Neural cell (in vitro differentiated cells): ENCODE data around the gene JMJD6. TPM values are rescaled to one million over a fixed set of nuclear protein-coding genes. Genes with fewer than 3 reads are reported as not detected.

Source experiments
- H2AFZ ChIP-seq: fragments of 200-600, 300-800 bp; sonication (generic), shearing (Covaris generic); 2 replicates; pipeline ENCODE4 v1.6.0; 2014; ENCODE audit warnings: low read depth, mild to moderate bottlenecking, antibody characterized with exemption, low read length, moderate library complexity
- H3F3A ChIP-seq: fragments of 200-600 bp; shearing (Covaris generic); 2 replicates; pipeline ENCODE4 v1.6.1; 2016; ENCODE audit warnings: mild to moderate bottlenecking, moderate library complexity, mixed read lengths, antibody characterized with exemption, low read length; ENCODE audit not compliant: insufficient read depth, poor library complexity, severe bottlenecking
- H3K27ac ChIP-seq: fragments of 200-600, 300-800 bp; sonication (generic), shearing (Covaris generic); 2 replicates; pipeline ENCODE4 v1.5.1; 2014; ENCODE audit warnings: mild to moderate bottlenecking, low read length, moderate library complexity
- H3K27me3 ChIP-seq: fragments of 300-800, 200-600 bp; sonication (generic), shearing (Covaris generic); 2 replicates; pipeline ENCODE4 v1.6.0; 2014; ENCODE audit warnings: mild to moderate bottlenecking, low read depth, low read length, moderate library complexity; ENCODE audit not compliant: insufficient read depth
- H3K36me3 ChIP-seq: fragments of 300-800, 200-600 bp; sonication (generic), shearing (Covaris generic); 2 replicates; pipeline ENCODE4 v1.5.1; 2014; ENCODE audit warnings: mild to moderate bottlenecking, antibody characterized with exemption, low read length, moderate library complexity; ENCODE audit not compliant: insufficient read depth
- H3K4me2 ChIP-seq: fragments of 300-800, 200-600 bp; sonication (generic), shearing (Covaris generic); 2 replicates; pipeline ENCODE4 v1.6.0; 2014; ENCODE audit warnings: mild to moderate bottlenecking, low read length
- H3K4me3 ChIP-seq: fragments of 300-800, 200-600 bp; sonication (generic), shearing (Covaris generic); 2 replicates; pipeline ENCODE4 v1.5.1; 2014; ENCODE audit warnings: mild to moderate bottlenecking, low read length, moderate library complexity
- H3K79me2 ChIP-seq: fragments of 200-600 bp; shearing (Covaris generic); replicated peaks from 2 replicates; pipeline ENCODE4 v1.6.0; 2014; ENCODE audit warnings: mild to moderate bottlenecking, low read length, moderate library complexity; ENCODE audit not compliant: insufficient read depth
- H3K9ac ChIP-seq: fragments of 300-800, 200-600 bp; sonication (generic), shearing (Covaris generic); 2 replicates; pipeline ENCODE4 v1.6.1; 2016; ENCODE audit warnings: mild to moderate bottlenecking, low read length, mixed read lengths
- H3K9me2 ChIP-seq: fragments of 200-600 bp; shearing (Covaris generic); 2 replicates; pipeline ENCODE4 v1.6.1; 2016; ENCODE audit warnings: mild to moderate bottlenecking, low read length, mixed read lengths; ENCODE audit not compliant: insufficient read depth
- H3K9me3 ChIP-seq: fragments of 200-600, 300-800 bp; sonication (generic), shearing (Covaris generic); 2 replicates; pipeline ENCODE4 v1.6.1; 2016; ENCODE audit warnings: mild to moderate bottlenecking, mixed run types, low read length, moderate library complexity, mixed read lengths
- H4K20me1 ChIP-seq: fragments of 200-600 bp; shearing (Covaris generic); 2 replicates; pipeline ENCODE4 v1.6.1; 2016; ENCODE audit warnings: mild to moderate bottlenecking, mixed run types; ENCODE audit not compliant: insufficient read depth
- EP300 ChIP-seq: fragments of 450-650 bp; conservative IDR thresholded peaks from 2 replicates; pipeline ENCODE4 v1.6.1; 2014; ENCODE audit warnings: antibody characterized with exemption, mild to moderate bottlenecking, moderate library complexity; ENCODE audit not compliant: poor library complexity, severe bottlenecking
- EZH2 ChIP-seq: fragments of 200-600, 300-800 bp; shearing (Covaris generic), sonication (generic); IDR thresholded peaks from 2 replicates; pipeline ENCODE4 v1.6.1; 2014; ENCODE audit warnings: antibody characterized with exemption, low read length, borderline replicate concordance, mild to moderate bottlenecking; ENCODE audit not compliant: insufficient read depth, poor library complexity, severe bottlenecking
- MXI1 ChIP-seq: fragments of 450-650 bp; conservative IDR thresholded peaks from 2 replicates; pipeline ENCODE4 v1.6.1; 2014; ENCODE audit warnings: antibody characterized with exemption, mild to moderate bottlenecking; ENCODE audit not compliant: poor library complexity, severe bottlenecking
- POLR2AphosphoS5 ChIP-seq: IDR thresholded peaks from 2 replicates; pipeline ENCODE4 v1.6.1; 2012
- RAD21 ChIP-seq: fragments of 450-650 bp; conservative IDR thresholded peaks from 2 replicates; pipeline ENCODE4 v1.6.1; 2014; ENCODE audit warnings: antibody characterized with exemption, mild to moderate bottlenecking, moderate library complexity
- SMC3 ChIP-seq: fragments of 450-650 bp; conservative IDR thresholded peaks from 2 replicates; pipeline ENCODE4 v1.6.1; 2014; ENCODE audit warnings: antibody characterized with exemption, mild to moderate bottlenecking, moderate library complexity; ENCODE audit not compliant: poor library complexity
- TAF1 ChIP-seq: IDR thresholded peaks from 2 replicates; pipeline ENCODE4 v1.6.1; 2012; ENCODE audit warnings: low read depth
- polyA plus RNA-seq: library from polyadenylated mRNA; depleted of rRNA; stranded (reverse); fragments of >200 nt; gene quantifications from 2 replicates; pipeline ENCODE4 v1.2.3, GENCODE V29; 2014
- TF ChIP-seq, protein P1 (sequence below): IDR thresholded peaks from 2 replicates; pipeline ENCODE4 v1.6.1; 2012; ENCODE audit warnings: borderline replicate concordance
- TF ChIP-seq, protein P2 (sequence below): fragments of 450-650 bp; IDR thresholded peaks from 2 replicates; pipeline ENCODE4 v1.5.1; 2014; ENCODE audit warnings: antibody characterized with exemption, mild to moderate bottlenecking, moderate library complexity; ENCODE audit not compliant: poor library complexity, severe bottlenecking

The JMJD6 gene
- polyA plus RNA-seq, 1 donor from 2014 or later = 21.7 TPM

DNA sequence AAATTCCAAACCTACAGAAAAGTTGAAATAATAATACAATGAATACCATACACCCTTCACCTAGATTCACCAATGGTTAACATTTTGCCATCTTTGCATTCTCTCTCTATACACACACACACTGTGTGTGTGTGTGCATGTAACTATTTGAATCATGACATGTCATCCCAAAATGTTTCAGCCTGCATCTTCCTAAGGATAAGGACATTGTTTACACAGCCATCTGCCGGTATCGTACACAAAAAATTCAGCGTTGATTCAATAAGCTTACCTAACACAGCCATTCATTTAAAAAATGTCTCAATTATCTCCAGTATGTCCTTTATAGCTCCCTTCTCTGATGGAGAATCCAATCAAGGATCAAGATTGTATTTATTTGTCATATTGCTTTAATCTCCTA, 19.6 kb downstream of the JMJD6 start:
- no peaks in the 10 kb centered on the region for H3K27me3 ChIP-seq
- no peak overlapping the region for H3K4me3 ChIP-seq
- TF ChIP-seq EP300 (no peak), POLR2AphosphoS5 (no peak), TAF1 (no peak), RAD21 (no peak), MXI1 (no peak), SMC3 (no peak), EZH2 (no peak)
- TF ChIP-seq, protein P1, sequence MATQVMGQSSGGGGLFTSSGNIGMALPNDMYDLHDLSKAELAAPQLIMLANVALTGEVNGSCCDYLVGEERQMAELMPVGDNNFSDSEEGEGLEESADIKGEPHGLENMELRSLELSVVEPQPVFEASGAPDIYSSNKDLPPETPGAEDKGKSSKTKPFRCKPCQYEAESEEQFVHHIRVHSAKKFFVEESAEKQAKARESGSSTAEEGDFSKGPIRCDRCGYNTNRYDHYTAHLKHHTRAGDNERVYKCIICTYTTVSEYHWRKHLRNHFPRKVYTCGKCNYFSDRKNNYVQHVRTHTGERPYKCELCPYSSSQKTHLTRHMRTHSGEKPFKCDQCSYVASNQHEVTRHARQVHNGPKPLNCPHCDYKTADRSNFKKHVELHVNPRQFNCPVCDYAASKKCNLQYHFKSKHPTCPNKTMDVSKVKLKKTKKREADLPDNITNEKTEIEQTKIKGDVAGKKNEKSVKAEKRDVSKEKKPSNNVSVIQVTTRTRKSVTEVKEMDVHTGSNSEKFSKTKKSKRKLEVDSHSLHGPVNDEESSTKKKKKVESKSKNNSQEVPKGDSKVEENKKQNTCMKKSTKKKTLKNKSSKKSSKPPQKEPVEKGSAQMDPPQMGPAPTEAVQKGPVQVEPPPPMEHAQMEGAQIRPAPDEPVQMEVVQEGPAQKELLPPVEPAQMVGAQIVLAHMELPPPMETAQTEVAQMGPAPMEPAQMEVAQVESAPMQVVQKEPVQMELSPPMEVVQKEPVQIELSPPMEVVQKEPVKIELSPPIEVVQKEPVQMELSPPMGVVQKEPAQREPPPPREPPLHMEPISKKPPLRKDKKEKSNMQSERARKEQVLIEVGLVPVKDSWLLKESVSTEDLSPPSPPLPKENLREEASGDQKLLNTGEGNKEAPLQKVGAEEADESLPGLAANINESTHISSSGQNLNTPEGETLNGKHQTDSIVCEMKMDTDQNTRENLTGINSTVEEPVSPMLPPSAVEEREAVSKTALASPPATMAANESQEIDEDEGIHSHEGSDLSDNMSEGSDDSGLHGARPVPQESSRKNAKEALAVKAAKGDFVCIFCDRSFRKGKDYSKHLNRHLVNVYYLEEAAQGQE = no peak
- TF ChIP-seq, protein P2, sequence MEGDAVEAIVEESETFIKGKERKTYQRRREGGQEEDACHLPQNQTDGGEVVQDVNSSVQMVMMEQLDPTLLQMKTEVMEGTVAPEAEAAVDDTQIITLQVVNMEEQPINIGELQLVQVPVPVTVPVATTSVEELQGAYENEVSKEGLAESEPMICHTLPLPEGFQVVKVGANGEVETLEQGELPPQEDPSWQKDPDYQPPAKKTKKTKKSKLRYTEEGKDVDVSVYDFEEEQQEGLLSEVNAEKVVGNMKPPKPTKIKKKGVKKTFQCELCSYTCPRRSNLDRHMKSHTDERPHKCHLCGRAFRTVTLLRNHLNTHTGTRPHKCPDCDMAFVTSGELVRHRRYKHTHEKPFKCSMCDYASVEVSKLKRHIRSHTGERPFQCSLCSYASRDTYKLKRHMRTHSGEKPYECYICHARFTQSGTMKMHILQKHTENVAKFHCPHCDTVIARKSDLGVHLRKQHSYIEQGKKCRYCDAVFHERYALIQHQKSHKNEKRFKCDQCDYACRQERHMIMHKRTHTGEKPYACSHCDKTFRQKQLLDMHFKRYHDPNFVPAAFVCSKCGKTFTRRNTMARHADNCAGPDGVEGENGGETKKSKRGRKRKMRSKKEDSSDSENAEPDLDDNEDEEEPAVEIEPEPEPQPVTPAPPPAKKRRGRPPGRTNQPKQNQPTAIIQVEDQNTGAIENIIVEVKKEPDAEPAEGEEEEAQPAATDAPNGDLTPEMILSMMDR = no peak
- H3F3A ChIP-seq = no peaks in the 10 kb centered on the region
- no peak overlapping the region for H3K4me2 ChIP-seq
- no peaks in the 10 kb centered on the region for H3K36me3 ChIP-seq
- H3K9me3 ChIP-seq = no peaks in the 10 kb centered on the region
- peaks cover 30% of the 10 kb centered on the region for H3K79me2 ChIP-seq
- H3K9me2 ChIP-seq = no peaks in the 10 kb centered on the region
- H2AFZ ChIP-seq = no peak overlapping the region
- H4K20me1 ChIP-seq = no peaks in the 10 kb centered on the region
- H3K27ac ChIP-seq = no peak overlapping the region
- H3K9ac ChIP-seq = no peak overlapping the region

DNA sequence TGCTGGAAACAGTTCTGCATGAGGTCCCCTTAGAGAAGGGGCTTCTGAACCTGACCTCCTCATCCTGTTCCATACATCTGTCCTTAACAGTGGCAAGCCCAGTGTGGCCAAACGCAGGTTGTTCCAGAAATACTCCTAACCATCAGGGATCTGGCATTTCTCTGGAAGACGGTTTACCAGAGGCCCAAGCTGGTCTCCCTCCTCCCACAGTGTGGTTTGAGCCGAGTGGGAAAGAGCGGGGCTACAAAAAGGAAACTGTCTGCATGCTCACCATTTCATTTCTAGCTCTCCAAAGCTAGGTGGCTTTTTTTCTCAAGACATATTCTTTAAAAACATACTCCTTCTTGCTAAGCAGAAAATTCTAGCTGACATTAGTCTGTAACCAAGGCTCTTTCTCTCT, 21.6 kb downstream of the JMJD6 start:
- peaks cover 34% of the 10 kb centered on the region for H3K79me2 ChIP-seq
- H3K9ac ChIP-seq = no peak overlapping the region
- no peaks in the 10 kb centered on the region for H3F3A ChIP-seq
- H3K9me2 ChIP-seq = no peaks in the 10 kb centered on the region
- TF ChIP-seq MXI1 (no peak), POLR2AphosphoS5 (no peak), TAF1 (no peak), RAD21 (no peak), EP300 (no peak), SMC3 (no peak), EZH2 (no peak)
- TF ChIP-seq, protein P1 = no peak
- TF ChIP-seq, protein P2 = no peak
- no peaks in the 10 kb centered on the region for H3K27me3 ChIP-seq
- H4K20me1 ChIP-seq = no peaks in the 10 kb centered on the region
- no peaks in the 10 kb centered on the region for H3K9me3 ChIP-seq
- no peak overlapping the region for H2AFZ ChIP-seq
- H3K4me3 ChIP-seq = no peak overlapping the region
- no peak overlapping the region for H3K4me2 ChIP-seq
- H3K27ac ChIP-seq = no peak overlapping the region
- H3K36me3 ChIP-seq = no peaks in the 10 kb centered on the region
